Ascending aorta (tissue), 2 donors: Measurements from ENCODE around the gene GAGE13. TPM values are rescaled to one million over a fixed set of nuclear protein-coding genes. Genes with fewer than 3 reads are reported as not detected.
"Not testable (repeated sequence)": the region's sequence is repeated elsewhere in the genome, so short reads cannot be mapped to it uniquely, and the experiment has no call there.

Experiments
- DNase-seq, 2 donors: peaks; one replicate each; pipeline ENCODE4 v3.0.0-alpha.2; 2019; ENCODE audit warnings: low spot score in 2 of 2
- H3K27ac ChIP-seq, 2 donors: fragments of 200-600 bp; sonication (generic); one replicate each; pipeline ENCODE4 v1.5.1; 2016 to 2017; ENCODE audit warnings: mild to moderate bottlenecking in 1 of 2
- H3K27me3 ChIP-seq: fragments of 200-600 bp; sonication (generic); one replicate; pipeline ENCODE4 v1.5.1; 2017
- H3K36me3 ChIP-seq, 2 donors: fragments of 200-600 bp; sonication (generic); one replicate each; pipeline ENCODE4 v1.5.1; 2016
- H3K4me1 ChIP-seq, 2 donors: fragments of 200-600 bp; sonication (generic); one replicate each; pipeline ENCODE4 v1.5.1; 2016 to 2017; ENCODE audit warnings: mild to moderate bottlenecking in 1 of 2
- H3K4me3 ChIP-seq, 2 donors: fragments of 200-600 bp; sonication (generic); one replicate each; pipeline ENCODE4 v1.5.1; 2016 to 2017; ENCODE audit warnings: mild to moderate bottlenecking in 1 of 2
- H3K9me3 ChIP-seq, 2 donors: fragments of 200-600 bp; sonication (generic); one replicate each; pipeline ENCODE4 v1.5.1; 2016
- intact Hi-C: fragments of 100-400 bp; cut with DNase I; formaldehyde crosslinking; loops from one replicate; pipeline ENCODE4 v1.15.1; 2023
- total RNA-seq: library from RNA; depleted of rRNA; stranded (reverse); fragments of >200 nt; gene quantifications from one replicate; pipeline ENCODE4 v1.1.0, GENCODE V29; 2016
- TF ChIP-seq, protein P1 (sequence below), 3 experiments: fragments of 200-600 bp in 2 of 3; fragments of 450-650 bp in 1 of 3; sonication (generic) in 2 of 3; IDR thresholded peaks; one replicate each; pipeline ENCODE4 v1.5.1; 2016 to 2019; ENCODE audit warnings: antibody characterized with exemption in 3 of 3, mild to moderate bottlenecking in 1 of 3, moderate library complexity in 1 of 3

GAGE13 gene
- total RNA-seq, 1 donor from 2014 or later = not detected

DNA sequence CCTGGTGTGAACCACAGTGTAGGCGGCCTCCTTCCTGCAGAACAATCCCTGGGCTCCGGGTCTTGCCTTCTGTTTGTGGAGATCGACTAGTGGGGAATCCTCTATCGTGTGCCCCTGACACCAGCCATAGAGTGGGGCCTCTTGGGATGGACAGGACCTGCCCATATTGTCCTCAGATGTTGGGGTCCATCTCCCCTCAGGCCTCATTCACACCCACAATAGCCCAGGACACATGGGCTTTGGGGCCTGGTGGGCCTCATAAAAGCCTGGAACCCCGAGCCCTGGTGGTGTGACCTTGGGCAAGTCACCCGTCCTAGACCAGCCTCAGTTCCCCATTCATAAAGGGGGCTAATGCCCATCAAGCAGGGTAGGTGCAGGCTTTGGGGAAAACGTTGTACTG, 41.2 kb upstream of the GAGE13 start:
- TF ChIP-seq, protein P1, sequence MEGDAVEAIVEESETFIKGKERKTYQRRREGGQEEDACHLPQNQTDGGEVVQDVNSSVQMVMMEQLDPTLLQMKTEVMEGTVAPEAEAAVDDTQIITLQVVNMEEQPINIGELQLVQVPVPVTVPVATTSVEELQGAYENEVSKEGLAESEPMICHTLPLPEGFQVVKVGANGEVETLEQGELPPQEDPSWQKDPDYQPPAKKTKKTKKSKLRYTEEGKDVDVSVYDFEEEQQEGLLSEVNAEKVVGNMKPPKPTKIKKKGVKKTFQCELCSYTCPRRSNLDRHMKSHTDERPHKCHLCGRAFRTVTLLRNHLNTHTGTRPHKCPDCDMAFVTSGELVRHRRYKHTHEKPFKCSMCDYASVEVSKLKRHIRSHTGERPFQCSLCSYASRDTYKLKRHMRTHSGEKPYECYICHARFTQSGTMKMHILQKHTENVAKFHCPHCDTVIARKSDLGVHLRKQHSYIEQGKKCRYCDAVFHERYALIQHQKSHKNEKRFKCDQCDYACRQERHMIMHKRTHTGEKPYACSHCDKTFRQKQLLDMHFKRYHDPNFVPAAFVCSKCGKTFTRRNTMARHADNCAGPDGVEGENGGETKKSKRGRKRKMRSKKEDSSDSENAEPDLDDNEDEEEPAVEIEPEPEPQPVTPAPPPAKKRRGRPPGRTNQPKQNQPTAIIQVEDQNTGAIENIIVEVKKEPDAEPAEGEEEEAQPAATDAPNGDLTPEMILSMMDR (IDR thresholded peaks at IDR 0.05) = no peak

DNA sequence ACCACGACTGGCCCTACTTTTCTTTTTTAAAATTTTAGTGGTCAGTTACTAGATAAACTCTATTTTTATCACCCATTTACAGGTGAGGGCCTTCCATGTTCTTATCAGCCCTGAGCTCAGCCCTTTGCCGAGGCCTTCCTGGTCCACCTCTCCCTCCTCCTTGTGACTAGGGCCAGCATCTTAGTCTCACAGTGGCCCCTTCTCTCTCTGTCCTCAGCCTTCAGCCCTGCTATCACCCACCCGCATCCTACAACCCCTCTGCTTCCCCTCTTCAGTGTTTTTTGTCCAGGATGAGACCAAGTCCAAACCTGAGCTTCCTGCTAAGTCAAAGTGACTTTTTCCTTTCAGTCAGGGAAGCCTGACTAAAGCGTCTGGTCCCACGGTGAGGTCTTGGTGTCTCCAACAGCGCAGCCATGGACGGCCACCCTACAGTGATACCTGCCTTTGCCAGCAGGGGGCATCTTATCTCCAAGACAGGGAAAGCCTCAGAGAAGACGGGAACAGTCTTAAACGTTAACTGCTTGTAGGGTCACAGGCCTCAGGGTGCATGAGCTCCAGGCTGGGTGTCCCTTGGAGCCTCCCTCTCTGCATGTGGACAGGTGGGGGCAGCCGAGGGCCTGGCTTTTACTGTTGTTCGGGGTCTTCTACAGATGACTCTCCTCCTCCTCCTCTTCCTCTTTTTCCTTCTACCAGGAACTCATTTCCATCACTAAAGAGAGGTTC, 39.6 kb upstream of the GAGE13 start:
- no peaks in the 10 kb centered on the region for H3K4me1 ChIP-seq
- no peaks in the 10 kb centered on the region for H3K36me3 ChIP-seq
- DNase-seq = no peak
- H3K27me3 ChIP-seq = no peaks in the 10 kb centered on the region
- no peak overlapping the region for H3K4me3 ChIP-seq
- intact Hi-C loops = no loop called here
- TF ChIP-seq, protein P1 (IDR thresholded peaks at IDR 0.05) = peak; percentile 35 to 53 (median 51)
- H3K9me3 ChIP-seq = no peaks in the 10 kb centered on the region
- no peak overlapping the region for H3K27ac ChIP-seq

More for the DNA sequence above, 41.2 kb upstream of the GAGE13 start:
- H3K9me3 ChIP-seq = no peaks in the 10 kb centered on the region
- H3K4me1 ChIP-seq = no peaks in the 10 kb centered on the region
- no peak overlapping the region for H3K27ac ChIP-seq
- intact Hi-C loops = no loop called here
- no peak for DNase-seq
- peaks cover 0 to 4% of the 10 kb centered on the region in 2 donors for H3K36me3 ChIP-seq
- H3K27me3 ChIP-seq = no peaks in the 10 kb centered on the region
- no peak overlapping the region for H3K4me3 ChIP-seq

DNA sequence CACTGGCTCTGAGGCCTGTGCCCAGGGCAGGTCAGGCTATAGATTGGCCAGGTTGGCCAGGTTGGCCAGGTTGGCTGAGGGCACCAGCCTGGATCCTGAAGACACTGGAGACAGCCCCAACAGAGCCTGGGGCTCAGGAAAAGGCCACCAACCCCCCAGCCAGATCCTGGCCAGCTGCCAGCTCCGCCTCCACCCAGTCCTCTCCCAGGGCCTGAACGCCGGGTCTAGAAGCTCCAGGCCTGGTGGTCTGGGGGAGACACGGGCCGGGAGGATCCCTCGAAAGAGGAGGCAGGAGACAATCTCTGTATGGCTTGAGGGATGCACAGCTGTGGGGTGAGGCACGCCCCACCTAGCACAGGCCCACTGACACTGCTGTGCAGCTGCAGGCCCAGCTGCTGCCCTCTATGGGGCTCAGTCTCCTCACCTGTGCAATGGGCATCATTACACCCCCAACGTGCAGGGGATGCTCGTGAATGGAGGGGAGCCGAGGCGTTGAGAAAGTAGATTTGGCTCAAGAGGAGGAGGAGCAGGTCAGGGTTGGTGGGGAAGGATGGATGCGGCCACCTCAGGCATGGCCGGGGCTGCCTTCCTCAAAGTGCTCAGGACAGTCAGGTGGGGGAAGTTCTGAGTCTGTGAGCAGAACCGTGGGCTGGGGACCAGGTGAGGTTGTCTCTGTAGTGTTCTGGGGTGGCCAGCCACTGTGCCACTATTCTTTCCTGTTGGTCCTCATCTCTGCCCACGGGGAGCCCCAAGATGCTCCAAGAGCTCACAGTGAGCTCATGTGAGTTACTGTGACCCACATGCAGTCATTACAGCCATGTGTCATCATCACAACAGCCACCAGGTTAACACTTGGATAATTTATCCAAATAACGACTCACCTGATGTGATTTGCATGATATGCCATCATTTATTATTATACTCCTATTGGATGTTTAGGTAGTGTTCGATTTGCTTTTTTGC, 38.7 kb upstream of the GAGE13 start:
- TF ChIP-seq, protein P1 (IDR thresholded peaks at IDR 0.05) = no peak
- intact Hi-C loops = no loop called here
- Histone ChIP-seq H3K4me1 (no peaks in the 10 kb centered on the region), H3K27ac (no peak overlapping the region), H3K27me3 (no peaks in the 10 kb centered on the region), H3K4me3 (no peak overlapping the region), H3K36me3 (no peaks in the 10 kb centered on the region), H3K9me3 (no peaks in the 10 kb centered on the region)
- no peak for DNase-seq

DNA sequence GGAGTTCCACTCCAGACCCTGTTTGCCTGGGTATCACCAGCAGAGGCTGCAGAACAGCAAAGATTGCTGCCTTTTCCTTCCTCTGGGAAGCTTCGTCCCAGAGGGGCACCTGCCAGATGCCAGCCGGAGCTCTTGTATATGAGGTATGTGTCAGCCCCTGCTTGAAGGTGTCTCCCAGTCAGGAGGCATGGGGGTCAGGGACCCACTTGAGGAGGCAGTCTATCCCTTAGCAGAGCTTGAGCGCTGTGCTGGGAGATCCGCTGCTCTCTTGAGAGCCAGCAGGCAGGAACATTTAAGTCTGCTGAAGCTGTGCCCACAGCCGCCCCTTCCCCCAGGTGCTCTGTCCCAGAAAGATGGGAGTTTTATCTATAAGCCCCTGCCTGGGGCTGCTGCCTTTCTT, 32.1 kb upstream of the GAGE13 start:
- H3K27ac ChIP-seq, intact Hi-C loops: not testable (repeated sequence)

DNA sequence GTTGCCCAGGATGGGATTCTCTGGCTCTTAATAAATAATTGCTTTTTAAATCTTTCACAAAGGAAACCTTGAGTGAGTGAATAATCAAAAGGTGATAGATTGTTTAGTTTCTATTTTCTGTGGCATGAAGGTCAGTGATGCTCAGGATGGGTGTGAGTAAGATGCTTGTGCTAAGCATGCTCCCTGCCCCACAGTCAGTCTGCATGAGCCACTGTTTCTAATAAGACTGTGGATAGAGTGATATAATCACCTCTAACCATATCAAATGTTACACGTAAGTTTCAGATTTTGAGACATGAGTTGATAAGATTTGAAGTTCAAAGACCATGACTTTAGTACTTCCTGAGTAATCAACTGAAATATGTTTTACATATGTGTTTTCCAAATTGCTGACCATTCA, 30.7 kb upstream of the GAGE13 start:
- Histone ChIP-seq H3K27me3 (no peaks in the 10 kb centered on the region), H3K36me3 (no peaks in the 10 kb centered on the region), H3K27ac (no peak overlapping the region), H3K9me3 (no peaks in the 10 kb centered on the region), H3K4me3 (no peak overlapping the region), H3K4me1 (no peaks in the 10 kb centered on the region)
- TF ChIP-seq, protein P1 (IDR thresholded peaks at IDR 0.05) = no peak
- no peak for DNase-seq
- intact Hi-C loops = no loop called here

More for the DNA sequence above, 32.1 kb upstream of the GAGE13 start:
- not testable (repeated sequence) for H3K9me3 ChIP-seq, H3K36me3 ChIP-seq, DNase-seq, H3K4me1 ChIP-seq, H3K27me3 ChIP-seq, H3K4me3 ChIP-seq

DNA sequence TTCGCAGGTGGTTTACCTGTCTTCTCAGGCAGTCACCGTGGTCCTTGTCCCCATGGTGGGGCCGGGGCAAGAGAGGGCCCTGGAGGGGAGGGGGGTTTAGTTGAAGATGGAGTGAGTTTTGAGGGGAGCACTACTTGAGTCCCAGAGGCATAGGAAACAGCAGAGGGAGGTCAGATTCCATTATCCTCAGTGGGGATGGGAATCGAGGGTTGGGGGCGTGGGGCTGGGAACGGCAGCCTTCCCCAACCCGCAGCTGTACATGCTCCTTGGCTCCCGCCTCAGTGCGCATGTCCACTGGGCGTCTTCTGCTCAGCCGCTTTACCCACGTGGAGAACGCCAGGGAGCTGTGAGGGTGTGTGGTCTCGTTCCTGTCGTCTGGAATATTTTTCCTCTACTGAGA, 28.0 kb upstream of the GAGE13 start, which contains the start of gene GAGE10:
GAGE10 (plus strand) TSS at position 301 of the 400 bp plus-strand sequence. CDS start 1,214 bp downstream, outside the sequence.
- H3K36me3 ChIP-seq = no peaks in the 10 kb centered on the region
- H3K27ac ChIP-seq = no peak within 1 kb of the TSS
- no peak for DNase-seq
- intact Hi-C loops = no loop called here
- H3K27me3 ChIP-seq = no peaks in the 10 kb centered on the region
- TF ChIP-seq, protein P1 (IDR thresholded peaks at IDR 0.05) = no peak
- H3K4me3 ChIP-seq = no peak within 1 kb of the TSS
- no peaks in the 10 kb centered on the region for H3K9me3 ChIP-seq
- H3K4me1 ChIP-seq = no peaks in the 10 kb centered on the region

DNA sequence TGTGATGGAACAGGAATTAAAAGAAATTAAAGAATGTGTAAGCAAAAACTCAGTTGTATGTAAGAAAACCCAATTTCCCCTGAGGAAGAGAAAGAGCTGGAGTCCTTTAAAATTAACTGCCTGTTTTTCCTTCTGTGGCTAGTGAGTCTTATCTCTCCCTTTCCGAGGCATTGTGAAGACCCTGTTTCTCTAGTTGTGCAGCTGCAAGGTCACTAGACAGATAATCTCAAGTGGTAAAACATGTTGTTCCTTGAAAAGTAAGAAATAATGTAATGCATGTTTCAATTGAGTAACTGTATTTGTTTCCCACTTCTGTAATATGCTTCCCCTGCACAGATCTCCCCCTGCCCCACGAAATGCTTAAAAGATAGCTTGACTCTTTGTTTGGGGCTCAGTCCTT, 23.6 kb upstream of the GAGE13 start:
- H3K4me3 ChIP-seq, H3K27ac ChIP-seq, intact Hi-C loops, H3K27me3 ChIP-seq, DNase-seq, H3K9me3 ChIP-seq, H3K4me1 ChIP-seq, H3K36me3 ChIP-seq: not testable (repeated sequence)
